GM12892 (cell line): Measurements from ENCODE around the gene MAP3K5.

Experiments
- DNase-seq: peaks from one replicate; pipeline ENCODE4 v3.0.0; 2011; ENCODE audit not compliant: insufficient read length
- FAIRE-seq: peaks from 2 replicates; lab custom pipeline; 2011; peaks lifted over from hg19 to GRCh38; lab: Jason Lieb, UNC
- POLR2A ChIP-seq: IDR thresholded peaks from 2 replicates; pipeline ENCODE4 v1.6.1; 2011; ENCODE audit warnings: low read depth, low read length, control low read depth
- POLR2AphosphoS5 ChIP-seq: IDR thresholded peaks from 2 replicates; pipeline ENCODE4 v1.6.1; 2011; ENCODE audit warnings: low read depth, low read length, control low read depth
- TAF1 ChIP-seq: IDR thresholded peaks from 2 replicates; pipeline ENCODE4 v1.6.1; 2011; ENCODE audit warnings: low read depth, mild to moderate bottlenecking, control low read depth, low read length, borderline replicate concordance

The MAP3K5 gene

DNA sequence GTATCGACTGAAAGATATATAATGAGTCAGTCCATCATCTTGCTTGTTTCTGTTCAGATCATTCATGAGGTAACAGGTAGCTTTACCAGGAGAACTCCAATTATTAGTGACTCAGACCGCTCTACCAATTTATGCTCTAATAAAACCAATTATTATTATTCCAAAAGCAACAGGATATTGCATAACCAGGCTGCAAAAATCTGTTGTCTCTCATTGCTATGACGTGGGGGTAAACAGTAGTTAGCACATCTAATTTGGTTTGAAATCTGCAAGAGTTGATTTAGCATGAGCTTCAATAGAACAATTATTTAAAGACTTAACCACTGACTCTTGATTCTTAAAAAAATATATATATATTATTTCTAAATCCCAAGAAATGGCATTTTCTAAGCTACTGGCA, 151.1 kb downstream of the MAP3K5 start:
- DNase-seq, result no peak
- FAIRE-seq, result no peak
- TF ChIP-seq POLR2A (no peak), POLR2AphosphoS5 (no peak), TAF1 (no peak)

DNA sequence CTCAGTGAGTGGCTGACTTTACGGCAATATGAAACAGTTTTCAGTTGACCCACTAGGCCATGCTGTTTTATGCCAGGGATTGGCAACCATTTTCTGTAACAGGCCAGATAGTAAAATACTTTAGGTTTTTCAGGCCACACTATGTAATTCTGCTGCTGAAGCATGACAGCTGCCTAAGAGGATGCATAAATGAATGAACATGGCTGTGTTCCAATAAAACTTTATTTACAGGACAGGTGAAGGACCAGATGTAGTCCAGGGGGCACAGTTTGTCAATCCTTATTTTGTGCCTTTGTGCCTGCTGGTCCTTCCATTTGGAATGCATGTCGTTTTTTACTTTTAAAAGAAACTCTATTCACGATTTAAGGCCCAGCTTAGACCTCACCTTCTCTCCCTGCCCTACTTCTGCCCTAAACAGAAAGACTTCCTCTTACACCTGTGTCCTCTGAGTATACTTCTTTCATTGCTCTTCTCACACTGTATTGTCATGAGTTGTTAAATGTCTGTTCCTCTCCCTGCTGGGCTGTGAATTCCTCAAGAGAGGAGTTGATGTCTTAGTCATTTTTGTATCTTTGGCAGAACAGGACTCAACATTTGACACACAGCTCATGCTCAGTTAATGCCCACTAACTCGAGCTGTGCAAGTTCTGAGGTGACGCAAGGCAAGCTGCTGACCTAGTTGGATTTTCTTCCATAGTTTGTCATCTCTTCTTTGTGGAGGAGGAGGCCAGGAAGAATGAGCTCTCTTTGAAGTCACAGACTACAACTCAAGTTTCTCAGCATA, 152.0 kb downstream of the MAP3K5 start:
- no peak for FAIRE-seq
- TF ChIP-seq POLR2A (no peak), POLR2AphosphoS5 (no peak), TAF1 (no peak)
- no peak for DNase-seq

DNA sequence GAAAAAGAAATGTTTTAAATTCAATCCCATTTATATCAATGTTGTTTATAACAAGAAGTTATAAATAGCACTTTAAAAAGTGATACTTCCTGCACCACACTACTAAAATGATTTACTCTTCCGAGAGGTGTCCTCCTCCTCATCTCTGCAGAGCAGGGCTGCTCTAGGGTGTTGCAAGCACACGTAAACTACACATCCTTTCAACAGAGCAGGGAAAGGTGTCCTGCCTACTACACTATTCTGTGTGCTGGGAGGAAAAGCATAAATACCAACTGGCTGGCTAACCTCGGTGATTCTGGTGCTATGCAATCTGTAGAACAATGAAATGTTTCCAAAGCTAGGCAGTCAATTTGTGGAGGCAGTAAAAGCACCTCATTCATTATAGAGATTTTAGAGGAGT, 152.6 kb downstream of the MAP3K5 start:
- TF ChIP-seq POLR2A (no peak), POLR2AphosphoS5 (no peak), TAF1 (no peak)
- no peak for FAIRE-seq
- no peak for DNase-seq

DNA sequence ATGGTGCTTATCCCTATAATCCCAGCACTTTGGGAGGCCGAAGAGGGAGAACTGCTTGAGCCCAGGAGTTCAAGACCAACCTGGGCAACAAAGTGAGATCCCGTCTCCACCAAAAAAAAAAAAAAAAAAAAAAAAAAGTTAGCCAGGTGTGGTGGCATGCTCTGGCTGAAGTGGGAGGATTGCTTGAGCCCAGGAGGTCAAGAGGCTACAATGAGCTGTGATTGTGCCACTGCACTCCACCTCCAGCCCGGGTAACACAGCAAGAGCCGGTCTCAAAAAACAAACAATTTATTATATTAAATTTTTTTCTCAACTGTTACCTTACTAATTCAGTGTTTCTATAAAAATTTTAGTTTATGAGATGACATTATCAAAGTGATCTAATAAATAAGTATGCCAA, 156.7 kb downstream of the MAP3K5 start:
- DNase-seq (no peak), FAIRE-seq (no peak)
- no peak for TF ChIP-seq POLR2AphosphoS5
- TF ChIP-seq POLR2A, result no peak
- no peak for TF ChIP-seq TAF1

DNA sequence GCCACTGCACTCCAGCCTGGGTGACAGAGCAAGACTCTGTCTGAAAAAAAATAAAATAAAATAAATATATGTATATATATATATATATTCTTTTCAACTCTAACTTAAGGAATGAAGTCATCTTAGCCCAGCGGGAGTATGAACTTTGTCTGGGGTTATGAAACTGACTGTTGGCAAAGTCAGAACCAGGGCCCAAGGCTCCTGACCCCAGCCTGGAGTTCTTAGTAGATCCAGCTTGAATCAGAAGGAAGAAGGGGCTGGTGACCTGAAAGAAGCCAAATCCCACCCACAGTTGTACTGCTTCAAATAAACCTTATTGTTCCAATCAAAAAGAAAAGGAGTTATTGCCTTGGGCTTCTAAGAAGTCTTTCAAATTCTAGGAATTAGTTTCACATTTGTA, 158.9 kb downstream of the MAP3K5 start:
- TF ChIP-seq POLR2AphosphoS5 (no peak), TAF1 (no peak), POLR2A (no peak)
- DNase-seq (no peak), FAIRE-seq (no peak)

DNA sequence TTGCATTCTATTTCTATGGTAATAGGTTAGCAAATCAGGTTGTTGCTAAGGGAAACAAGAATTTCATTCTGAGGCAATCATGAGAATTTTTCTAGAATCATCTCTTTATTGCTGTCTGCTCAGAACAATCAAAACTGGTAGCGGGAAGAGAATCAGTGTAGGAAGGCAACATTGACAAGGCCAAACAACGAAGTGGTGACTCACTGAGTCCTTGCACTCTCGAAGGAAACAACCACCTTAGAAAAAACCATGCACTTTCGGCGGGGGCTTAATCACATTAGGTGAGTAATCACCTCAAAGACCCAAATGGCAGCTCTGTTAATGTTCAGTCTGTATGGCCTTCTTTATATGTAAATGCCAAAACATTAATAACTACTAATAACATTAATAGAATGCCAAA, 163.3 kb downstream of the MAP3K5 start:
- FAIRE-seq (no peak), DNase-seq (no peak)
- no peak for TF ChIP-seq TAF1
- no peak for TF ChIP-seq POLR2A
- no peak for TF ChIP-seq POLR2AphosphoS5

DNA sequence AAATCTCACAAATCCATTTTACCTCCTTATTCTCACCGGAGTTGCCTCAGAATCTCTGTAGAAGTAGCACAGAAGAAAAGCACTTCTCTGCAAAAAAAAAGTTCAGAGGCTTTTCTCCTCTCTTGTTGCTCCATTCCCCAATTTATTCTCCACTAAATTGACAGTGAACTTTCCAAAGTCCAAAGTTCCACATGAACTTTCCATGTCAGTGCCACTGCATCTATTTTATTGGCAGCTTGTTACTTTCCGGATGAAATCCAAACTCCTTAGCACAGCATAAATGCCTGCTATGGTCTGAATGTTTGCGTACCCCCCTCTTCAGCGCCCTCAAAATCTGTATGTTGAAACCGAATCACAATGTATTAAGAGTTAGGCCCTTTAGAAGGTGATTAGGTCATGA, 165.1 kb downstream of the MAP3K5 start:
- TF ChIP-seq POLR2AphosphoS5 (no peak), POLR2A (no peak)
- no peak for FAIRE-seq
- no peak for DNase-seq

DNA sequence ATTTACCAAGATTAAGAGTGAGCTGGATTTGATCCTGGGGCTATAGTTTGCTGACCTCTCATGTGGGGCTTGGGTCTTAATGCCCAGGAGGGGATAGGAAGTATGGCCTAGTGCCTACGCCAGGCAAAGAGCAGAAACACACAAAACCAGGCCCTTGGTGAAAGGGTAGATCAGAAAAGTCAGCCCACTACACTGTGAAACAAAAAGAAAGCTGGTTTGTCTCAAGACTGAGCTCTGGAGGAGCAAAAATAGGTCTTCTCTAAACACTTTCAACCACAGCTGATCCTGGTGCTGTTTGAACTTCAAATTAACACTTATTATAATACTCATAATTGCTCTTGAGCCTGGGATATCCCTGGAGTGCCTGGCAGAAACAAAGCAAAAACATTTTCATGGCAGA, 167.0 kb downstream of the MAP3K5 start:
- DNase-seq, result no peak
- TF ChIP-seq TAF1 (no peak), POLR2AphosphoS5 (no peak), POLR2A (no peak)
- no peak for FAIRE-seq

DNA sequence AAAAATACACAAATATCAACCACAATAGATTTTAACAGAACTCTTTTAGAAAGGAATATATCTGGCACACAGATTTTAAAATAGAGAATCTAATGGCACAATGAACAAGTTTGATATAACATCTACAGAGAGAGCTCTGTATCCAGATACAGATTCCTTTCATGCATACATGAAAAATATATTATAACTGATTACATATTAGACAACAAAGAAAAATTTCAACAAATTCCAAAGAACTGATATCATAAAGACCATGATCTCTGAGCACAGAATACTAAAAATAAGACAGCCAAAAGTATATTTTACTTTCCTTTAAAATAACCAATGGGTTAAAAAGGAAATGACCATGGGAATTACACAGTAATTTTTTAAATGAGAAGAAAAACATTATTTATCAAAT, 167.9 kb downstream of the MAP3K5 start:
- no peak for FAIRE-seq
- TF ChIP-seq POLR2AphosphoS5 (no peak), POLR2A (no peak), TAF1 (no peak)

DNA sequence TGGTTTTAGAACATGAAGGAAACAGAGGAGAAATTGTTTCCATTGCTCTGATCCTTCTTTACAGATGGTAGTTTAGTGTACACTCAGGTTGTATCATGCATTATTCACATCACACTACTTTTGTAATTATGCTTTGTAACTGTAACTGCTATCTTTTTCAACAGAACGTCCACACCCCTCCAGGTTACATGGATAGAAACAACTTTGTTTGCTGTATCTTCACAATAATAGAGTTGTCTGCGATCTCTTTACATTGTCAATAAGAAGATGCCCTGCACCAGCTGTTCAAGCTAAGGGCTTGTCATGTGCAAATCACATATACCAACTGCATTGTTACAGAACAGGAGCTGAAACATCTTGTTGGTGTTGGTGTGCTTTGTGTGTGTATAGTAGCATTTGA, 174.2 kb downstream of the MAP3K5 start:
- no peak for TF ChIP-seq POLR2A
- no peak for TF ChIP-seq TAF1
- no peak for TF ChIP-seq POLR2AphosphoS5
- DNase-seq, result no peak
- FAIRE-seq, result no peak

More for the DNA sequence above, 167.9 kb downstream of the MAP3K5 start:
- DNase-seq, result no peak

DNA sequence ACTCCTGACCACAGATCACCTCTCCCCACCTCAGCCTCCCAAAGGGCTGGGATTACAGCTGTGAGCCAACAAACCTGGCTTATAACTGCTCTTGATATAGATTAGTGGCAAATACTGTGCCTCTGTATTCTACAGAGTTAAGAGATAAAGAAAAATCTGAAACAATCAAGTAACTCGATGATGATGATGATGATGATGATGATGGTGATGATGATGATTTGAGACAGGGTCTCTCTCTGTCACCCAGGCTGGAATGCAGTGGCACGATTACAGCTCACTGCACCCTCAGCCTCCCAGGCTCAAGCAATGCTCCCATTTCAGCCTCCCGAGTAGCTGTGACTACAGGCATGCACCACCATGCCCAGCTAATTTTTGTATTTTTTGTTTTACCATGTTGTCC, 175.8 kb downstream of the MAP3K5 start:
- FAIRE-seq, result no peak
- TF ChIP-seq POLR2AphosphoS5 (no peak), TAF1 (no peak), POLR2A (no peak)
- DNase-seq, result no peak

DNA sequence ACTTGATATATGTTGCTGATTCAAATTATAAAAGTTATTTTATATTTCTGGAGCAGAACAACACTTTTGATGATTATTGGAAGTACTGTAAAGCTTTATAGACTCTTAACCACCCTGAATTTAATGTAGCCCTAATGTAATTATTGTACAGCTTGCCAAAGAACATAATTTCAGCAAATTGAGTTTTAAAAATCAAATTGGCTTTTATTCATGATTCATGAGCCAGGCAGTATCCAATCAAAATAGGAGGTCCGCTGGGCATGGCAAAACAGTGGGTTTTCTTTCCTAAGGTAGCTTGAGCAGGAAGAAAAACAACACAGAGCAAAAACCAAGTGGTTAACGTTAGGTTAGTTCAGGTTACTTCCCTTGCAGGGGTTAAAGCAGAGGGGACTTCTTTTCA, 177.3 kb downstream of the MAP3K5 start:
- no peak for TF ChIP-seq POLR2A
- no peak for TF ChIP-seq POLR2AphosphoS5
- no peak for TF ChIP-seq TAF1
- FAIRE-seq (no peak), DNase-seq (no peak)

DNA sequence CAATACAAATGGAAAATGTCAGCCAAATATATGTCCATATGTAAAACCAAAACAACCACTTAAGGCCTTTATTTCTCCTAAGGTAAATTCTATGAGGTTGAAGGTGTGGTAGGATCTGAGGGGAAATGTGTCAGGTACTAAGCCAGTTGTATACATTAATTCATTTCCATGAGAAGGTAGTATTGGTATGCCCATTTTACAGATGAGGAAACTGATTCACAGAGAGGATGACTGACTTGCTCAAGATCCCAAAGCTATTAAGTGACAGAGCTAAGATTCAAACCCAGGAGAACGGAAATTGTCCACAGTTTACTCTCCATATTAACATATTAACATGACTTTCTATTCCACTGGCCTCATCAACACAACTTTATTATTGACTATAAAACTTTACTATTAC, 177.9 kb downstream of the MAP3K5 start:
- no peak for DNase-seq

More for the DNA sequence above, 177.9 kb downstream of the MAP3K5 start:
- no peak for FAIRE-seq
- TF ChIP-seq TAF1 (no peak), POLR2A (no peak)
